Body of pancreas (tissue), 4 donors: ENCODE results near the gene PNPLA3. TPM values are rescaled to one million over a fixed set of nuclear protein-coding genes. Genes with fewer than 3 reads are reported as not detected.

Experiments
- ATAC-seq: fragments of 150-250 bp; one replicate; pipeline ENCODE4 v1.9.1; 2016
- DNase-seq, 4 donors: peaks; one replicate each; pipeline ENCODE4 v3.0.0-alpha.2; 2019
- H3K27ac ChIP-seq, 4 donors: fragments of 200-600 bp; sonication (generic); 1 replicate in 3 of 4; 2 replicates in 1 of 4; pipeline versions ENCODE4 v1.5.1 to v1.6.1; 2016 to 2019; ENCODE audit warnings: mild to moderate bottlenecking in 1 of 4, mixed read lengths in 1 of 4, moderate library complexity in 1 of 4
- H3K27me3 ChIP-seq, 2 donors: fragments of 200-600 bp; sonication (generic); one replicate each; pipeline ENCODE4 v1.6.0; 2016; ENCODE audit warnings: mild to moderate bottlenecking in 1 of 2
- H3K36me3 ChIP-seq, 2 donors: fragments of 200-600 bp; sonication (generic); replicated peaks in 1 of 2; 2 replicates each; pipeline ENCODE4 v1.5.1; 2016; ENCODE audit warnings: low read depth in 2 of 2; ENCODE audit not compliant: insufficient read depth in 1 of 2
- H3K4me1 ChIP-seq: fragments of 200-600 bp; sonication (generic); one replicate; pipeline ENCODE4 v1.6.0; 2016
- H3K4me3 ChIP-seq, 2 donors: fragments of 200-600 bp; sonication (generic); 1 replicate in 1 of 2; 2 replicates in 1 of 2; pipeline ENCODE4 v1.5.1; 2016 to 2019
- H3K9me3 ChIP-seq, 3 donors: fragments of 200-600 bp; sonication (generic); 1 replicate in 2 of 3; 2 replicates in 1 of 3; pipeline ENCODE4 v1.5.1; 2016
- CTCF ChIP-seq, 7 experiments: fragments of 450-650 bp in 4 of 7; fragments of 200-600 bp in 3 of 7; sonication (generic) in 3 of 7; IDR thresholded peaks; one replicate each; pipeline ENCODE4 v1.5.1; 2016 to 2019; ENCODE audit warnings: antibody characterized with exemption in 7 of 7
- POLR2A ChIP-seq, 3 donors: fragments of 450-650 bp; IDR thresholded peaks; one replicate each; pipeline ENCODE4 v1.6.1; 2016; ENCODE audit warnings: antibody characterized with exemption in 3 of 3, mild to moderate bottlenecking in 2 of 3
- WGBS, 2 donors: methylation state at CpG; one replicate each; pipeline ENCODE4 v1.1.5; 2017; 5-methylcytosine and 5-hydroxymethylcytosine counted together
- intact Hi-C: fragments of 100-400 bp; cut with DNase I; formaldehyde crosslinking; loops from one replicate; pipeline ENCODE4 v1.15.1; 2023
- total RNA-seq, 2 donors: library from RNA; depleted of rRNA; stranded (reverse); fragments of >200 nt; gene quantifications; one replicate each; pipeline ENCODE4 v1.1.0, GENCODE V29; 2016

The PNPLA3 gene
- total RNA-seq, 2 donors from 2014 or later, result 0.66 to 0.78 TPM

GRCh38 chr22:43976861-43977795 is 53.5 kb downstream of the PNPLA3 start:
- Histone ChIP-seq H3K9me3 (no peaks in the 10 kb centered on the region), H3K36me3 (peaks cover 0 to 31% of the 10 kb centered on the region in 2 donors), H3K4me1 (peaks cover 6% of the 10 kb centered on the region), H3K4me3 (no peak overlapping the region), H3K27me3 (no peaks in the 10 kb centered on the region), H3K27ac (no peak overlapping the region)
- TF ChIP-seq POLR2A (IDR thresholded peaks at IDR 0.05) (no peak), CTCF (IDR thresholded peaks at IDR 0.05) (no peak)
- intact Hi-C loops, result no loop called here
- DNase-seq (no peak), ATAC-seq (no peak)
- 89 to 91% methylated on average over 12 to 19 of the region's 19 CpGs for WGBS, 2 donors

- Histone ChIP-seq H3K36me3 (peaks cover 0 to 29% of the 10 kb centered on the region in 2 donors), H3K27me3 (no peaks in the 10 kb centered on the region), H3K4me1 (peaks cover 6% of the 10 kb centered on the region), H3K9me3 (no peaks in the 10 kb centered on the region), H3K27ac (no peak overlapping the region), H3K4me3 (no peak overlapping the region)
- ATAC-seq, result no peak
- TF ChIP-seq POLR2A (IDR thresholded peaks at IDR 0.05) (no peak), CTCF (IDR thresholded peaks at IDR 0.05) (no peak)
- 37 to 48% methylated on average over 4 of the region's 4 CpGs for WGBS, 2 donors
- peak in 3 of 4 donors; percentile 27 to 75 (median 51) for DNase-seq
- intact Hi-C loops, result no loop called here
Observed at GRCh38 chr22:43978558-43978957, 55.0 kb downstream of the PNPLA3 start.

GRCh38 chr22:43980579-43980978 is 57.0 kb downstream of the PNPLA3 start:
- no peak for DNase-seq
- Histone ChIP-seq H3K27ac (no peak overlapping the region), H3K4me1 (peaks cover 6% of the 10 kb centered on the region), H3K36me3 (peaks cover 0 to 26% of the 10 kb centered on the region in 2 donors), H3K27me3 (no peaks in the 10 kb centered on the region), H3K9me3 (no peaks in the 10 kb centered on the region), H3K4me3 (no peak overlapping the region)
- WGBS, 2 donors, result 94 to 96% methylated on average over 7 of the region's 7 CpGs
- TF ChIP-seq POLR2A (IDR thresholded peaks at IDR 0.05) (no peak), CTCF (IDR thresholded peaks at IDR 0.05) (no peak)
- intact Hi-C loops, result no loop called here
- no peak for ATAC-seq

- H3K27me3 ChIP-seq, result no peaks in the 10 kb centered on the region
- H3K27ac ChIP-seq, result no peak overlapping the region
- no peaks in the 10 kb centered on the region for H3K9me3 ChIP-seq
- no peak for ATAC-seq
- peaks cover 0 to 23% of the 10 kb centered on the region in 2 donors for H3K36me3 ChIP-seq
- intact Hi-C loops, result no loop called here
- DNase-seq, result no peak
- no peak overlapping the region for H3K4me3 ChIP-seq
- TF ChIP-seq POLR2A (IDR thresholded peaks at IDR 0.05), result no peak
- H3K4me1 ChIP-seq, result peaks cover 6% of the 10 kb centered on the region
- WGBS, 2 donors, result 65 to 86% methylated on average over 12 to 17 of the region's 17 CpGs
Observed at GRCh38 chr22:43980996-43981395, 57.4 kb downstream of the PNPLA3 start.

GRCh38 chr22:43983808-43984207 is 60.2 kb downstream of the PNPLA3 start:
- no peaks in the 10 kb centered on the region for H3K27me3 ChIP-seq
- H3K27ac ChIP-seq, result no peak overlapping the region
- no peak for ATAC-seq
- peaks cover 0 to 21% of the 10 kb centered on the region in 2 donors for H3K36me3 ChIP-seq
- H3K4me1 ChIP-seq, result peaks cover under 1% of the 10 kb centered on the region
- no peak overlapping the region for H3K4me3 ChIP-seq
- intact Hi-C loops, result no loop called here
- H3K9me3 ChIP-seq, result no peaks in the 10 kb centered on the region
- WGBS, 2 donors, result 96% methylated on average over 16 of the region's 16 CpGs
- no peak for DNase-seq
- TF ChIP-seq POLR2A (IDR thresholded peaks at IDR 0.05), result no peak
- TF ChIP-seq CTCF (IDR thresholded peaks at IDR 0.05), result no peak
